ENCODE measurements around the gene CTDSP1.

Gene CTDSP1

GRCh38 chr2:218367415-218368149 is 32.1 kb upstream of the CTDSP1 start:
- Histone ChIP-seq H3K27me3 (ENCODE audit: insufficient read depth, poor library complexity, severe bottlenecking) (no peaks in the 10 kb centered on the region), H3K36me3 (ENCODE audit: low read depth) (no peaks in the 10 kb centered on the region), H3K9me3 (ENCODE audit: severe bottlenecking) (no peaks in the 10 kb centered on the region), H3K27ac (ENCODE audit: poor library complexity, severe bottlenecking) (peak overlapping the region; percentile 16), H3K4me3 (ENCODE audit: severe bottlenecking) (peak overlapping the region; percentile 29), H3K4me1 (ENCODE audit: insufficient read depth, poor library complexity, severe bottlenecking) (no peaks in the 10 kb centered on the region)
- ATAC-seq (ENCODE audit: low read depth) (peak; percentile 93), DNase-seq (ENCODE audit: low spot score) (no peak)
- TF ChIP-seq, protein P1, sequence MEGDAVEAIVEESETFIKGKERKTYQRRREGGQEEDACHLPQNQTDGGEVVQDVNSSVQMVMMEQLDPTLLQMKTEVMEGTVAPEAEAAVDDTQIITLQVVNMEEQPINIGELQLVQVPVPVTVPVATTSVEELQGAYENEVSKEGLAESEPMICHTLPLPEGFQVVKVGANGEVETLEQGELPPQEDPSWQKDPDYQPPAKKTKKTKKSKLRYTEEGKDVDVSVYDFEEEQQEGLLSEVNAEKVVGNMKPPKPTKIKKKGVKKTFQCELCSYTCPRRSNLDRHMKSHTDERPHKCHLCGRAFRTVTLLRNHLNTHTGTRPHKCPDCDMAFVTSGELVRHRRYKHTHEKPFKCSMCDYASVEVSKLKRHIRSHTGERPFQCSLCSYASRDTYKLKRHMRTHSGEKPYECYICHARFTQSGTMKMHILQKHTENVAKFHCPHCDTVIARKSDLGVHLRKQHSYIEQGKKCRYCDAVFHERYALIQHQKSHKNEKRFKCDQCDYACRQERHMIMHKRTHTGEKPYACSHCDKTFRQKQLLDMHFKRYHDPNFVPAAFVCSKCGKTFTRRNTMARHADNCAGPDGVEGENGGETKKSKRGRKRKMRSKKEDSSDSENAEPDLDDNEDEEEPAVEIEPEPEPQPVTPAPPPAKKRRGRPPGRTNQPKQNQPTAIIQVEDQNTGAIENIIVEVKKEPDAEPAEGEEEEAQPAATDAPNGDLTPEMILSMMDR (IDR thresholded peaks at IDR 0.05; ENCODE audit: poor library complexity, severe bottlenecking), result no peak

- no peaks in the 10 kb centered on the region for H3K36me3 ChIP-seq (ENCODE audit: low read depth)
- no peaks in the 10 kb centered on the region for H3K4me1 ChIP-seq (ENCODE audit: insufficient read depth, poor library complexity, severe bottlenecking)
- H3K27me3 ChIP-seq (ENCODE audit: insufficient read depth, poor library complexity, severe bottlenecking), result no peaks in the 10 kb centered on the region
- no peak overlapping the region for H3K27ac ChIP-seq (ENCODE audit: poor library complexity, severe bottlenecking)
- DNase-seq (ENCODE audit: low spot score), result no peak
- ATAC-seq (ENCODE audit: low read depth), result no peak
- TF ChIP-seq, protein P1 (IDR thresholded peaks at IDR 0.05; ENCODE audit: poor library complexity, severe bottlenecking), result no peak
- no peaks in the 10 kb centered on the region for H3K9me3 ChIP-seq (ENCODE audit: severe bottlenecking)
- peak overlapping the region; percentile 29 for H3K4me3 ChIP-seq (ENCODE audit: severe bottlenecking)
Observed at GRCh38 chr2:218368150-218368528, 31.5 kb upstream of the CTDSP1 start.

- DNase-seq (ENCODE audit: low spot score) (no peak), ATAC-seq (ENCODE audit: low read depth) (no peak)
- no peaks in the 10 kb centered on the region for H3K9me3 ChIP-seq (ENCODE audit: severe bottlenecking)
- H3K27ac ChIP-seq (ENCODE audit: poor library complexity, severe bottlenecking), result no peak overlapping the region
- TF ChIP-seq, protein P1 (IDR thresholded peaks at IDR 0.05; ENCODE audit: poor library complexity, severe bottlenecking), result no peak
- no peaks in the 10 kb centered on the region for H3K4me1 ChIP-seq (ENCODE audit: insufficient read depth, poor library complexity, severe bottlenecking)
- no peak overlapping the region for H3K4me3 ChIP-seq (ENCODE audit: severe bottlenecking)
- H3K27me3 ChIP-seq (ENCODE audit: insufficient read depth, poor library complexity, severe bottlenecking), result no peaks in the 10 kb centered on the region
- H3K36me3 ChIP-seq (ENCODE audit: low read depth), result no peaks in the 10 kb centered on the region
Observed at GRCh38 chr2:218368621-218369153, 31.0 kb upstream of the CTDSP1 start.

DNA sequence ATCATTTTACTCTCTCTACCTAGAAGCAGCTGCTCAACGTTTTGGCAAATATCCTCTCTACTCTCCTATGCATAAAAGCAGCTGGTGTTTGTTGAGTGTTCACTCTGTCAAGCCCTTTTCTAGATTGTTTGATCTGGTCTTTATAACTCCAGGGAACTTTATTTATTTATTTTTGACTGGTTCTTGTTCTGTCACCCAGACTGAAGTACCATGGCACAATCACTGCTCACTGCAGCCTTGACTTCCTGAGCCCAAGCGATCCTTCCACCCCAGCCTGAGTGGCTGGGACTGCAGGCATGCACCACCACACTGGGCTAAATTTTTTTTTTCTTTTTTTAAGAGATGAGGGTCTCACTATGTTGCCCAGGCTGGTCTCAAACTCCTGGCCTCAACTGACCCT is 30.3 kb upstream of the CTDSP1 start:
- no peaks in the 10 kb centered on the region for H3K36me3 ChIP-seq (ENCODE audit: low read depth)
- TF ChIP-seq, protein P1 (IDR thresholded peaks at IDR 0.05; ENCODE audit: poor library complexity, severe bottlenecking), result no peak
- DNase-seq (ENCODE audit: low spot score) (no peak), ATAC-seq (ENCODE audit: low read depth) (no peak)
- no peaks in the 10 kb centered on the region for H3K27me3 ChIP-seq (ENCODE audit: insufficient read depth, poor library complexity, severe bottlenecking)
- H3K9me3 ChIP-seq (ENCODE audit: severe bottlenecking), result no peaks in the 10 kb centered on the region
- no peak overlapping the region for H3K4me3 ChIP-seq (ENCODE audit: severe bottlenecking)
- H3K27ac ChIP-seq (ENCODE audit: poor library complexity, severe bottlenecking), result no peak overlapping the region
- H3K4me1 ChIP-seq (ENCODE audit: insufficient read depth, poor library complexity, severe bottlenecking), result no peaks in the 10 kb centered on the region

Data from RWPE2 (cell line).